ENCODE data around the gene DUSP9.
"Not testable (repeated sequence)": the region's sequence is repeated elsewhere in the genome, so short reads cannot be mapped to it uniquely, and the experiment has no call there.

Gene DUSP9

GRCh38 chrX:153646620-153647373 is at the start of gene DUSP9:
DUSP9 (plus strand) TSS chrX:153647203; CDS start chrX:153647954, 751 bp downstream.
- no peak for DNase-seq (ENCODE audit: low spot score)

GRCh38 chrX:153598541-153599191 is 48.3 kb upstream of the DUSP9 start, which contains the start of gene CCNQ:
CCNQ (minus strand) TSS chrX:153599139; CDS start chrX:153599073, 66 bp downstream.
- DNase-seq (ENCODE audit: low spot score): no peak

- DNase-seq (ENCODE audit: low spot score): peak; percentile 84
Observed at GRCh38 chrX:153599192-153600031, 47.6 kb upstream of the DUSP9 start.

- no peak for DNase-seq (ENCODE audit: low spot score)
Observed at GRCh38 chrX:153600032-153600373, 47.0 kb upstream of the DUSP9 start.

- no peak for DNase-seq (ENCODE audit: low spot score)
Observed at GRCh38 chrX:153600921-153601320, 46.1 kb upstream of the DUSP9 start.

GRCh38 chrX:153601511-153602110 is 45.4 kb upstream of the DUSP9 start:
- DNase-seq (ENCODE audit: low spot score): no peak

- DNase-seq (ENCODE audit: low spot score): no peak
Observed at GRCh38 chrX:153602601-153603000, 44.4 kb upstream of the DUSP9 start.

- no peak for DNase-seq (ENCODE audit: low spot score)
Observed at GRCh38 chrX:153603131-153603656, 43.8 kb upstream of the DUSP9 start.

- DNase-seq (ENCODE audit: low spot score): not testable (repeated sequence)
Observed at GRCh38 chrX:153604666-153605380, 42.2 kb upstream of the DUSP9 start.

GRCh38 chrX:153606503-153606902 is 40.5 kb upstream of the DUSP9 start:
- DNase-seq (ENCODE audit: low spot score): no peak

- no peak for DNase-seq (ENCODE audit: low spot score)
Observed at GRCh38 chrX:153608376-153608775, 38.6 kb upstream of the DUSP9 start.

- DNase-seq (ENCODE audit: low spot score): no peak
Observed at GRCh38 chrX:153608806-153609205, 38.2 kb upstream of the DUSP9 start.

GRCh38 chrX:153609917-153610835 is 36.8 kb upstream of the DUSP9 start:
- DNase-seq (ENCODE audit: low spot score): peak; percentile 83

GRCh38 chrX:153610836-153611213 is 36.2 kb upstream of the DUSP9 start:
- no peak for DNase-seq (ENCODE audit: low spot score)

GRCh38 chrX:153611298-153612095 is 35.5 kb upstream of the DUSP9 start:
- DNase-seq (ENCODE audit: low spot score): no peak

GRCh38 chrX:153612413-153612812 is 34.6 kb upstream of the DUSP9 start:
- DNase-seq (ENCODE audit: low spot score): no peak

GRCh38 chrX:153614818-153615217 is 32.2 kb upstream of the DUSP9 start:
- no peak for DNase-seq (ENCODE audit: low spot score)

GRCh38 chrX:153620576-153620975 is 26.4 kb upstream of the DUSP9 start:
- no peak for DNase-seq (ENCODE audit: low spot score)

- DNase-seq (ENCODE audit: low spot score): no peak
Observed at GRCh38 chrX:153621949-153622598, 24.9 kb upstream of the DUSP9 start.

All from Ammon's horn (tissue), 1 donor.